ENCODE results near the gene CHD2. TPM values are rescaled to one million over a fixed set of nuclear protein-coding genes. Genes with fewer than 3 reads are reported as not detected.

CHD2 gene
- total RNA-seq, 1 donor from 2014 or later, result 100 TPM

DNA sequence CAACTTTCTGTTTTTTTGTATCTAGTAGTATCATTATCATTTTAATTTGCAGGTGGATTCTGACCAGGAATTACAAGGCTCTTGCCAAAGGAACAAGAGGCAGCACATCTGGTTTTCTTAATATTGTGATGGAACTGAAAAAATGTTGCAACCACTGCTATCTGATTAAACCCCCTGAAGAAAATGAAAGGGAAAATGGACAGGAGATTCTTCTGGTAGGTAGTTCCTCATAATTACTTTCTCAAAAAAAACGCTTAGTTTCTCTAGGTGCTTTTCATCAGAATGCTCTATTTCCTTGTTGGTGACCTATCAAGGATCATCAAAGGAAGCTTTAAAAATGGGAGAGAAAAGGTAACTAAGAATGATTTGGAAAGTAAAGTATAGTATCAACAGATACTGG, 71.6 kb downstream of the CHD2 start:
- Histone ChIP-seq H3K4me1 (no peaks in the 10 kb centered on the region), H3K27ac (no peak overlapping the region), H3K4me3 (no peak overlapping the region), H3K27me3 (no peaks in the 10 kb centered on the region), H3K36me3 (peaks cover 0 to 83% of the 10 kb centered on the region in 2 donors), H3K9me3 (no peaks in the 10 kb centered on the region)
- TF ChIP-seq POLR2A (IDR thresholded peaks at IDR 0.05), result no peak
- TF ChIP-seq POLR2AphosphoS5 (IDR thresholded peaks at IDR 0.05; ENCODE audit: insufficient read depth in 1 of 2, low read depth in 1 of 2), result no peak
- TF ChIP-seq, protein P1, sequence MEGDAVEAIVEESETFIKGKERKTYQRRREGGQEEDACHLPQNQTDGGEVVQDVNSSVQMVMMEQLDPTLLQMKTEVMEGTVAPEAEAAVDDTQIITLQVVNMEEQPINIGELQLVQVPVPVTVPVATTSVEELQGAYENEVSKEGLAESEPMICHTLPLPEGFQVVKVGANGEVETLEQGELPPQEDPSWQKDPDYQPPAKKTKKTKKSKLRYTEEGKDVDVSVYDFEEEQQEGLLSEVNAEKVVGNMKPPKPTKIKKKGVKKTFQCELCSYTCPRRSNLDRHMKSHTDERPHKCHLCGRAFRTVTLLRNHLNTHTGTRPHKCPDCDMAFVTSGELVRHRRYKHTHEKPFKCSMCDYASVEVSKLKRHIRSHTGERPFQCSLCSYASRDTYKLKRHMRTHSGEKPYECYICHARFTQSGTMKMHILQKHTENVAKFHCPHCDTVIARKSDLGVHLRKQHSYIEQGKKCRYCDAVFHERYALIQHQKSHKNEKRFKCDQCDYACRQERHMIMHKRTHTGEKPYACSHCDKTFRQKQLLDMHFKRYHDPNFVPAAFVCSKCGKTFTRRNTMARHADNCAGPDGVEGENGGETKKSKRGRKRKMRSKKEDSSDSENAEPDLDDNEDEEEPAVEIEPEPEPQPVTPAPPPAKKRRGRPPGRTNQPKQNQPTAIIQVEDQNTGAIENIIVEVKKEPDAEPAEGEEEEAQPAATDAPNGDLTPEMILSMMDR (IDR thresholded peaks at IDR 0.05), result no peak
- no peak for DNase-seq (ENCODE audit: extremely low spot score in 2 of 2)
- intact Hi-C loops (cut with DNase I), result no loop called here

DNA sequence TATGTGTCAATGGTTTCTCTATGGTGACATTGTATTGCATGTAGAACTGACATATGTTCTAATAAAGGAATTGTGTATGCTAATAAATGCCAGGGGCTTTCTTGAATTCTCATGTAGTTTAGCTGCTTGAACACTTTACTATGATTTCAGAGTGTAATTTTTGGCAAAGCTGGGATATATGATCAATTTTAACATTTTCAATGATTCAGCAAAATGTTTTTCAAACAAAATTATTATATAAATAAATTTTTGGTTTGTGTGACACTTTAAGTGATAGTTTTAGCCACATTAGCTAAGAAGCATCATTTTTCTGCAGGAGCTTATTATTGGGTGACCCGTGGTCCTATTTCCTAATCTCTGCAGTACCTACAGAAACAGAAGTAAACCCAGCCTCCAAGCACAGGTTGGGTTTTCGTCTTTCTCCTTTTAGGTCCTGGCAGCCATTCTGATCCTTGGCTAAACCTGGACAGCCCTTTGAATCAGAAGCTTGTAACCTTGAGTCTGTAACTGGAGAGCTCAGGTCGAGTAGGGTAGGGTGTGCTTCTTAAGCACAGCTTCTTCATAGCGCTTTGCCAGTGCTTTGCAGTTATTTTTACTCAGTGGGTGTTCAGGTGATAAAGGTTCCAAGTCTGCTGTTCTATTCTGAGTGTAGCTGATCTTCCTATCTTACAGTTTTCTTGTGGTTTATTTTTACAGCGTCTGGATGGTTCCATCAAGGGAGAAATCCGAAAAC, 74.2 kb downstream of the CHD2 start:
- H3K27me3 ChIP-seq, result no peaks in the 10 kb centered on the region
- no peak overlapping the region for H3K4me3 ChIP-seq
- no peak overlapping the region for H3K27ac ChIP-seq
- intact Hi-C loops (cut with DNase I), result no loop called here
- no peak for DNase-seq (ENCODE audit: extremely low spot score in 2 of 2)
- no peaks in the 10 kb centered on the region for H3K4me1 ChIP-seq
- H3K9me3 ChIP-seq, result no peaks in the 10 kb centered on the region
- peaks cover 0 to 82% of the 10 kb centered on the region in 2 donors for H3K36me3 ChIP-seq
- TF ChIP-seq POLR2AphosphoS5 (IDR thresholded peaks at IDR 0.05; ENCODE audit: insufficient read depth in 1 of 2, low read depth in 1 of 2) (no peak), POLR2A (IDR thresholded peaks at IDR 0.05) (no peak)
- TF ChIP-seq, protein P1 (IDR thresholded peaks at IDR 0.05), result no peak

GRCh38 chr15:92979011-92979701, 79.0 kb downstream of the CHD2 start:
- H3K4me3 ChIP-seq, result no peak overlapping the region
- no peaks in the 10 kb centered on the region for H3K9me3 ChIP-seq
- TF ChIP-seq, protein P1 (IDR thresholded peaks at IDR 0.05), result no peak
- no peak for TF ChIP-seq POLR2AphosphoS5 (IDR thresholded peaks at IDR 0.05; ENCODE audit: insufficient read depth in 1 of 2, low read depth in 1 of 2)
- TF ChIP-seq POLR2A (IDR thresholded peaks at IDR 0.05), result no peak

GRCh38 chr15:92981333-92981732, 81.2 kb downstream of the CHD2 start:
- no peaks in the 10 kb centered on the region for H3K27me3 ChIP-seq
- no peaks in the 10 kb centered on the region for H3K4me1 ChIP-seq
- intact Hi-C loops (cut with DNase I), result no loop called here
- no peak overlapping the region for H3K4me3 ChIP-seq
- TF ChIP-seq POLR2A (IDR thresholded peaks at IDR 0.05), result no peak
- TF ChIP-seq, protein P1 (IDR thresholded peaks at IDR 0.05), result no peak
- TF ChIP-seq POLR2AphosphoS5 (IDR thresholded peaks at IDR 0.05; ENCODE audit: insufficient read depth in 1 of 2, low read depth in 1 of 2), result no peak
- DNase-seq (ENCODE audit: extremely low spot score in 2 of 2), result no peak
- H3K27ac ChIP-seq, result no peak overlapping the region
- H3K36me3 ChIP-seq, result peaks cover 0 to 85% of the 10 kb centered on the region in 2 donors
- no peaks in the 10 kb centered on the region for H3K9me3 ChIP-seq

More at GRCh38 chr15:92979011-92979701, 79.0 kb downstream of the CHD2 start:
- Histone ChIP-seq H3K27ac (peak overlapping the region; percentile 7), H3K4me1 (no peaks in the 10 kb centered on the region), H3K36me3 (peaks cover 0 to 79% of the 10 kb centered on the region in 2 donors), H3K27me3 (no peaks in the 10 kb centered on the region)
- intact Hi-C loops (cut with DNase I), result no loop called here
- DNase-seq (ENCODE audit: extremely low spot score in 2 of 2), result no peak

DNA sequence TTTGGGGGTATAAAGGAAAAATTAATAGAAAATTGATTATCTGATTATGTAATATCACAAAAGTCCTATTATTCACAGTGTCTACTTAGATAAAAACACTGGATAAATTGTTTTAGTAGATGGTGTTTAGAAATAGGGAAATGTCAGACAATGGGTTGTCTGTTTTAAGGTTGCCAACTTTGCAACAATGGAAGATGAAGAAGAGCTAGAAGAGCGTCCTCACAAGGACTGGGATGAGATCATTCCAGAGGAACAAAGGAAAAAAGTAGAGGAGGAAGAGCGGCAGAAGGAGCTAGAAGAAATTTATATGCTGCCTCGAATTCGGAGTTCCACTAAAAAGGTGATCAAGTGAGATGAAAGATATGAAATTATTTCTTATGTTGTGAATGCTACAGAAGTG, 84.0 kb downstream of the CHD2 start:
- H3K27ac ChIP-seq, result no peak overlapping the region
- no peaks in the 10 kb centered on the region for H3K9me3 ChIP-seq
- H3K36me3 ChIP-seq, result peaks cover 0 to 79% of the 10 kb centered on the region in 2 donors
- H3K4me3 ChIP-seq, result no peak overlapping the region
- H3K4me1 ChIP-seq, result no peaks in the 10 kb centered on the region
- H3K27me3 ChIP-seq, result no peaks in the 10 kb centered on the region
- intact Hi-C loops (cut with DNase I), result no loop called here
- DNase-seq (ENCODE audit: extremely low spot score in 2 of 2), result no peak
- TF ChIP-seq POLR2A (IDR thresholded peaks at IDR 0.05), result no peak
- TF ChIP-seq, protein P1 (IDR thresholded peaks at IDR 0.05), result no peak
- no peak for TF ChIP-seq POLR2AphosphoS5 (IDR thresholded peaks at IDR 0.05; ENCODE audit: insufficient read depth in 1 of 2, low read depth in 1 of 2)
